H1 (cell line): ENCODE results near the gene OR52N5. TPM values are rescaled to one million over a fixed set of nuclear protein-coding genes. Genes with fewer than 3 reads are reported as not detected.

Experiments used
- CTCF ChIA-PET: fragments of 300-600 bp; sonication (Branson Sonifier 250); formaldehyde crosslinking; loops from one replicate; lab custom pipeline; 2021; ENCODE audit not compliant: partially characterized antibody; lab: Charles Lee
- POLR2A ChIA-PET: fragments of 300-600 bp; sonication (Branson Sonifier 250); formaldehyde crosslinking; loops from one replicate; lab custom pipeline; 2021; ENCODE audit warnings: inconsistent platforms; ENCODE audit not compliant: partially characterized antibody; lab: Charles Lee
- DNase-seq, 2 experiments: peaks; one replicate each; pipeline versions ENCODE4 v3.0.0 to v3.0.0-alpha.2; 2010 to 2022; ENCODE audit warnings: low spot score in 2 of 2, low read depth in 1 of 2, mixed read lengths in 1 of 2
- FAIRE-seq: peaks from 2 replicates; lab custom pipeline; 2011; peaks lifted over from hg19 to GRCh38; lab: Jason Lieb, UNC
- H2AFZ ChIP-seq: 2 replicates; pipeline ENCODE4 v1.8.1; 2012; ENCODE audit warnings: low read length, inconsistent platforms
- H2AK5ac ChIP-seq: 2 replicates; pipeline ENCODE4 v1.6.1; 2013; ENCODE audit warnings: low read depth, low read length
- H2BK120ac ChIP-seq: replicated peaks from 2 replicates; pipeline ENCODE3; 2013; ENCODE audit warnings: low read depth, low read length, inconsistent platforms
- H2BK12ac ChIP-seq: 2 replicates; pipeline ENCODE4 v1.6.1; 2013; ENCODE audit warnings: low read depth, low read length
- H2BK15ac ChIP-seq: 2 replicates; pipeline ENCODE4 v1.6.1; 2013; ENCODE audit warnings: low read length
- H2BK20ac ChIP-seq: 2 replicates; pipeline ENCODE4 v1.6.1; 2013; ENCODE audit warnings: low read length
- H2BK5ac ChIP-seq: 2 replicates; pipeline ENCODE4 v1.6.1; 2013; ENCODE audit warnings: low read depth, low read length
- H3K14ac ChIP-seq: 2 replicates; pipeline ENCODE4 v1.6.1; 2013; ENCODE audit warnings: inconsistent platforms; ENCODE audit not compliant: insufficient read length
- H3K18ac ChIP-seq: 2 replicates; pipeline ENCODE4 v1.6.1; 2013; ENCODE audit warnings: low read length; ENCODE audit errors: extremely low read depth
- H3K23ac ChIP-seq: 2 replicates; pipeline ENCODE4 v1.6.1; 2013; ENCODE audit warnings: inconsistent platforms; ENCODE audit not compliant: insufficient read length
- H3K23me2 ChIP-seq: 2 replicates; pipeline ENCODE4 v1.6.1; 2013; ENCODE audit warnings: low read depth, low read length
- H3K27ac ChIP-seq: 2 replicates; pipeline ENCODE4 v1.6.1; 2011; ENCODE audit warnings: low read depth, low read length, inconsistent platforms
- H3K27me3 ChIP-seq, 4 experiments: replicated peaks in 1 of 4; 1 replicate in 1 of 4; 2 replicates in 3 of 4; pipeline versions ENCODE4 v1.6.1 to v1.8.1; 2011 to 2013; ENCODE audit warnings: low read length in 3 of 4, mild to moderate bottlenecking in 3 of 4, inconsistent platforms in 2 of 4, mixed read lengths in 2 of 4, moderate library complexity in 1 of 4; ENCODE audit not compliant: control insufficient read depth in 3 of 4, insufficient read depth in 3 of 4; ENCODE audit errors: extremely low read depth in 1 of 4
- H3K36me3 ChIP-seq, 4 experiments: 2 replicates each; pipeline versions ENCODE4 v1.6.1 to v1.8.1; 2011 to 2013; ENCODE audit warnings: mild to moderate bottlenecking in 4 of 4, low read length in 3 of 4, moderate library complexity in 2 of 4, control low read depth in 1 of 4, inconsistent platforms in 1 of 4; ENCODE audit not compliant: insufficient read depth in 4 of 4, control insufficient read depth in 2 of 4
- H3K4ac ChIP-seq: replicated peaks from 2 replicates; pipeline ENCODE3; 2013; ENCODE audit warnings: low read length, low read depth, mixed read lengths, inconsistent platforms; ENCODE audit not compliant: insufficient read length
- H3K4me1 ChIP-seq, 4 experiments: replicated peaks in 1 of 4; 1 replicate in 1 of 4; 2 replicates in 3 of 4; pipeline versions ENCODE4 v1.6.1 to v1.8.1; 2011 to 2013; ENCODE audit warnings: low read length in 3 of 4, inconsistent platforms in 2 of 4, mixed read lengths in 1 of 4; ENCODE audit not compliant: insufficient read depth in 4 of 4, control insufficient read depth in 3 of 4
- H3K4me2 ChIP-seq, 2 experiments: 2 replicates each; pipeline versions ENCODE4 v1.6.1 to v1.8.1; 2011 to 2013; ENCODE audit warnings: low read depth in 2 of 2, low read length in 2 of 2, control low read depth in 1 of 2, inconsistent platforms in 1 of 2, mild to moderate bottlenecking in 1 of 2; ENCODE audit not compliant: insufficient read depth in 1 of 2
- H3K4me3 ChIP-seq, 4 experiments: fragments of 200-600, 300-600 bp in 1 of 4; sonication (generic), shearing (Covaris generic), sonication (Bioruptor Twin) in 1 of 4; 2 replicates each; pipeline versions ENCODE4 v1.5.1 to v1.8.1; 2011 to 2016; ENCODE audit warnings: low read length in 4 of 4, low read depth in 3 of 4, control low read depth in 2 of 4, inconsistent platforms in 2 of 4, mild to moderate bottlenecking in 2 of 4, mixed read lengths in 1 of 4, moderate library complexity in 1 of 4; ENCODE audit not compliant: insufficient read depth in 2 of 4; ENCODE audit errors: extremely low read depth in 1 of 4
- H3K56ac ChIP-seq: replicated peaks from 2 replicates; pipeline ENCODE3; 2013; ENCODE audit warnings: low read depth, mild to moderate bottlenecking, mixed read lengths, low read length, inconsistent platforms; ENCODE audit not compliant: insufficient read length
- H3K79me1 ChIP-seq: 2 replicates; pipeline ENCODE4 v1.6.1; 2013; ENCODE audit warnings: low read depth, low read length, control low read depth
- H3K79me2 ChIP-seq, 2 experiments: 2 replicates each; pipeline versions ENCODE4 v1.6.1 to v1.8.1; 2012 to 2013; ENCODE audit warnings: low read length in 2 of 2, mild to moderate bottlenecking in 2 of 2, inconsistent platforms in 1 of 2; ENCODE audit not compliant: insufficient read depth in 2 of 2, control insufficient read depth in 1 of 2
- H3K9ac ChIP-seq, 4 experiments: replicated peaks in 1 of 4; 1 replicate in 1 of 4; 2 replicates in 3 of 4; pipeline versions ENCODE4 v1.6.1 to v1.8.1; 2011 to 2013; ENCODE audit warnings: low read depth in 3 of 4, low read length in 3 of 4, control low read depth in 2 of 4, mild to moderate bottlenecking in 2 of 4, moderate library complexity in 2 of 4, inconsistent platforms in 1 of 4; ENCODE audit errors: extremely low read depth in 1 of 4
- H3K9me3 ChIP-seq, 2 experiments: 2 replicates each; pipeline versions ENCODE4 v1.6.1 to v1.8.1; 2012 to 2013; ENCODE audit warnings: mild to moderate bottlenecking in 2 of 2, moderate library complexity in 2 of 2, control low read depth in 1 of 2, inconsistent platforms in 1 of 2, low read depth in 1 of 2, low read length in 1 of 2, mixed read lengths in 1 of 2; ENCODE audit not compliant: insufficient read depth in 2 of 2
- H4K20me1 ChIP-seq, 2 experiments: replicated peaks in 1 of 2; 2 replicates each; pipeline versions ENCODE3 to v1.8.1; 2011 to 2013; ENCODE audit warnings: inconsistent platforms in 2 of 2, low read length in 2 of 2, mild to moderate bottlenecking in 1 of 2; ENCODE audit not compliant: insufficient read depth in 2 of 2, control insufficient read depth in 1 of 2
- H4K5ac ChIP-seq: 2 replicates; pipeline ENCODE4 v1.6.1; 2013; ENCODE audit warnings: low read length, low read depth, mixed read lengths, inconsistent platforms; ENCODE audit not compliant: insufficient read length
- H4K8ac ChIP-seq: 2 replicates; pipeline ENCODE4 v1.8.0; 2013; ENCODE audit warnings: mild to moderate bottlenecking, moderate library complexity, low read length, inconsistent platforms; ENCODE audit not compliant: insufficient read depth; ENCODE audit errors: extremely low read depth
- H4K91ac ChIP-seq: replicated peaks from 2 replicates; pipeline ENCODE3; 2013; ENCODE audit warnings: low read length, mixed read lengths, inconsistent platforms; ENCODE audit not compliant: insufficient read length
- ASH2L ChIP-seq: fragments of 200-600, 300-600 bp; sonication (generic); IDR thresholded peaks from one replicate; pipeline ENCODE4 v1.7.1; 2017; ENCODE audit warnings: low read length
- CBX8 ChIP-seq: fragments of 300-800, 300-1000 bp; sonication (generic); IDR thresholded peaks from 2 replicates; pipeline ENCODE4 v1.7.1; 2016; ENCODE audit warnings: low read depth, low read length, borderline replicate concordance
- CREB1 ChIP-seq: IDR thresholded peaks from 2 replicates; pipeline ENCODE4 v1.6.1; 2012; ENCODE audit warnings: inconsistent platforms
- KDM1A ChIP-seq: fragments of 200-600, 300-600 bp; sonication (generic); IDR thresholded peaks from 2 replicates; pipeline ENCODE4 v1.7.1; 2016; ENCODE audit warnings: mild to moderate bottlenecking, low read length, borderline replicate concordance
- SIRT6 ChIP-seq: IDR thresholded peaks from one replicate; pipeline ENCODE4 v1.7.1; 2012; ENCODE audit warnings: low read length, inconsistent platforms
- SRF ChIP-seq: IDR thresholded peaks from 2 replicates; pipeline ENCODE4 v1.6.1; 2011; ENCODE audit warnings: mild to moderate bottlenecking, low read depth, low read length, moderate library complexity
- WGBS, 2 experiments: shearing (Covaris generic) in 1 of 2; methylation state at CpG; one replicate each; pipeline versions ENCODE4 v1.1.6 to v1.1.7; 2013 to 2015; ENCODE audit warnings: low lambda C conversion rate in 2 of 2, mixed read lengths in 2 of 2, inconsistent platforms in 1 of 2, low coverage in 1 of 2, missing lambda C conversion rate in 1 of 2; ENCODE audit not compliant: insufficient replicate concordance in 2 of 2, insufficient coverage in 1 of 2, insufficient read length in 1 of 2; ENCODE audit errors: extremely low coverage in 1 of 2, missing lambda C conversion rate in 1 of 2; 5-methylcytosine and 5-hydroxymethylcytosine counted together
- polyA plus RNA-seq, 7 experiments: library from polyadenylated mRNA; depleted of rRNA in 3 of 7; stranded (reverse) in 5 of 7; unstranded in 2 of 7; fragments of >200 nt in 5 of 7; fragments of 200-250 nt in 2 of 7; gene quantifications; 1 replicate in 5 of 7; 2 replicates in 1 of 7; 4 replicates in 1 of 7; pipeline versions ENCODE4 v1.2.1 to v1.2.3, GENCODE V29; 2011 to 2013; ENCODE audit warnings: missing spikeins in 2 of 7, mixed read lengths in 2 of 7
- total RNA-seq: library from RNA; stranded (reverse); fragmentation: NEBNext Ultra II Directional; extraction: Animal tissue kit (Norgen Biotek cat#: 25700); gene quantifications from 2 replicates; pipeline ENCODE4 v1.2.1, GENCODE V29; 2021

The OR52N5 gene
- total and polyA plus RNA-seq, 2 of the 8 experiments (the other 6 are each of a cell fraction or from before 2014, with no cell fraction given), result 0.12 TPM; not detected in 1

DNA sequence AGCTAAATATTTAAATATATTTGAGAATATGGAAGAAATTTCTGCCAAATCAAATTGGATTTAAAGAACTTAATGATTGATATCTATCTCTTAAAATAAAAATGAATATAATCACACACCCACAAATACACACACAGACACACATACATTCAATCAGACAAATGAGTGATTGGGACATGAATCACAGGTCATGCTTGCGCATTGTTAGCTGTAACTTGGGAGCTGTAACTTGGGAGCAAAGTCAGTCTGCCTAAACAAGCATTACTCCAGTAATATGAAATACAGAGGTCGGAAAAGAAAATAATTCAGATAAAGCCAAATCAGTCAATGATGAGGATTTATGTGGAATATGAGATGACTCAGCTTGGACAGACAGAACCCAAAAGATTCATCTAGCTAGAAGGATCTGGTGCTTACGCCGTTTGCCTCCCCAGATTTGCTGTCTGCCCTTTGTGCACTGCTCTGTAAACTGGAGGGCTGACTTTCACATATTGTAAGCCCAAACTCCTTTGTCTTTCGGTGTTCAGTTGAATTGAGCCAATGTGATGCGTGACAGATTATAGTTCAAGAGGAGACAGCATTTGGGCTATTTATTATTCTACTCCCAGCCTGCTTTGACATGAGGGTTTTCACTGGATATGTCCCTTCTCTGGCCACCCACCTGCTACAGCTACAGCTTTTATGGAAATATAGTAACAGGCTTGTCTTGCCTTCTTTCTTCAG lies 45.3 kb downstream of the OR52N5 start:
- no peak overlapping the region for H4K91ac ChIP-seq
- no peak overlapping the region for H2BK12ac ChIP-seq
- no peak overlapping the region for H3K9ac ChIP-seq
- FAIRE-seq, result no peak
- no peak overlapping the region for H4K8ac ChIP-seq
- H2AFZ ChIP-seq, result 0 out of 2 replicates have a peak overlapping the region, but pooled peaks have one; percentile 15
- no peaks in the 10 kb centered on the region for H3K36me3 ChIP-seq
- H3K14ac ChIP-seq, result no peak overlapping the region
- H3K18ac ChIP-seq, result no peak overlapping the region
- H4K20me1 ChIP-seq, result no peaks in the 10 kb centered on the region
- POLR2A ChIA-PET, result no interaction called here
- no peak overlapping the region for H2AK5ac ChIP-seq
- CTCF ChIA-PET, result interaction anchor here (0.6 to 1.0 kb wide), 2 partner anchors 52 to 68 kb away, joined by 3 read pairs; no protein-coding TSS in a partner anchor
- no peaks in the 10 kb centered on the region for H3K79me1 ChIP-seq
- H3K4me1 ChIP-seq, result no peaks in the 10 kb centered on the region
- H2BK20ac ChIP-seq, result no peak overlapping the region
- H3K4me2 ChIP-seq, result no peak overlapping the region
- no peak overlapping the region for H2BK120ac ChIP-seq
- H4K5ac ChIP-seq, result no peak overlapping the region
- no peak overlapping the region for H3K56ac ChIP-seq
- no peak overlapping the region for H3K4ac ChIP-seq
- 89% methylated on average over 6 of the region's 6 CpGs; no CpG with 5 or more reads in 1 of the 2 experiments for WGBS, 2 experiments
- TF ChIP-seq CREB1, result no peak
- TF ChIP-seq ASH2L, result no peak
- no peak for TF ChIP-seq CBX8
- no peak for TF ChIP-seq SIRT6
- no peak for TF ChIP-seq SRF
- TF ChIP-seq KDM1A, result no peak
- H3K27ac ChIP-seq, result no peak overlapping the region
- H3K23ac ChIP-seq, result no peak overlapping the region
- no peaks in the 10 kb centered on the region for H3K27me3 ChIP-seq
- no peak overlapping the region for H2BK5ac ChIP-seq
- no peaks in the 10 kb centered on the region for H3K9me3 ChIP-seq
- H3K4me3 ChIP-seq, result no peak overlapping the region
- H2BK15ac ChIP-seq, result no peak overlapping the region
- no peaks in the 10 kb centered on the region for H3K23me2 ChIP-seq
- H3K79me2 ChIP-seq, result no peaks in the 10 kb centered on the region
- no peak for DNase-seq
